GM12892 (cell line): Measurements from ENCODE around the gene TRIM9. TPM values are rescaled to one million over a fixed set of nuclear protein-coding genes. Genes with fewer than 3 reads are reported as not detected.

ENCODE experiments used
- DNase-seq: peaks from one replicate; pipeline ENCODE4 v3.0.0; 2011; ENCODE audit not compliant: insufficient read length
- FAIRE-seq: peaks from 2 replicates; lab custom pipeline; 2011; peaks lifted over from hg19 to GRCh38; lab: Jason Lieb, UNC
- POLR2A ChIP-seq: IDR thresholded peaks from 2 replicates; pipeline ENCODE4 v1.6.1; 2011; ENCODE audit warnings: low read depth, low read length, control low read depth
- POLR2AphosphoS5 ChIP-seq: IDR thresholded peaks from 2 replicates; pipeline ENCODE4 v1.6.1; 2011; ENCODE audit warnings: low read depth, low read length, control low read depth
- TAF1 ChIP-seq: IDR thresholded peaks from 2 replicates; pipeline ENCODE4 v1.6.1; 2011; ENCODE audit warnings: low read depth, mild to moderate bottlenecking, control low read depth, low read length, borderline replicate concordance
- polyA plus RNA-seq: library from polyadenylated mRNA; unstranded; fragments of >200 nt; gene quantifications from one replicate; pipeline ENCODE4 v1.2.1, GENCODE V29; 2012; ENCODE audit warnings: missing spikeins, inconsistent platforms; ENCODE audit not compliant: missing spikeins

Gene TRIM9
- polyA plus RNA-seq: 0.21 TPM

GRCh38 chr14:51094901-51095853, at the start of gene TRIM9:
TRIM9 (minus strand) TSS chr14:51095105; CDS start chr14:51094939, 166 bp downstream.
- TF ChIP-seq POLR2A (no peak), TAF1 (no peak), POLR2AphosphoS5 (no peak)
- FAIRE-seq (peak; percentile 94), DNase-seq (peak; percentile 96)

- no peak for DNase-seq
- FAIRE-seq: no peak
- TF ChIP-seq TAF1: no peak
- TF ChIP-seq POLR2AphosphoS5: no peak
- no peak for TF ChIP-seq POLR2A
Measured at GRCh38 chr14:51140856-51141255, 46.0 kb upstream of the TRIM9 start.

- FAIRE-seq (no peak), DNase-seq (no peak)
- TF ChIP-seq POLR2A (no peak), TAF1 (no peak), POLR2AphosphoS5 (no peak)
Measured at GRCh38 chr14:51140338-51140737, 45.4 kb upstream of the TRIM9 start.

- no peak for DNase-seq
- FAIRE-seq: no peak
- TF ChIP-seq POLR2A: no peak
- TF ChIP-seq POLR2AphosphoS5: no peak
- TF ChIP-seq TAF1: no peak
Measured at GRCh38 chr14:51139121-51139681, 44.3 kb upstream of the TRIM9 start.

- no peak for DNase-seq
- TF ChIP-seq POLR2A (no peak), TAF1 (no peak), POLR2AphosphoS5 (no peak)
- no peak for FAIRE-seq
Measured at GRCh38 chr14:51138404-51139103, 43.6 kb upstream of the TRIM9 start.

GRCh38 chr14:51131516-51131915, 36.6 kb upstream of the TRIM9 start:
- DNase-seq: no peak
- TF ChIP-seq TAF1 (no peak), POLR2AphosphoS5 (no peak), POLR2A (no peak)
- no peak for FAIRE-seq

GRCh38 chr14:51129130-51129529, 34.2 kb upstream of the TRIM9 start:
- FAIRE-seq (no peak), DNase-seq (no peak)
- TF ChIP-seq TAF1 (no peak), POLR2A (no peak), POLR2AphosphoS5 (no peak)

- FAIRE-seq: no peak
- TF ChIP-seq POLR2AphosphoS5 (no peak), POLR2A (no peak), TAF1 (no peak)
- DNase-seq: no peak
Measured at GRCh38 chr14:51124029-51124428, 29.1 kb upstream of the TRIM9 start.

GRCh38 chr14:51121096-51121495, 26.2 kb upstream of the TRIM9 start:
- no peak for DNase-seq
- no peak for FAIRE-seq
- no peak for TF ChIP-seq TAF1
- TF ChIP-seq POLR2A: no peak
- TF ChIP-seq POLR2AphosphoS5: no peak

- TF ChIP-seq TAF1: no peak
- no peak for TF ChIP-seq POLR2AphosphoS5
- no peak for TF ChIP-seq POLR2A
- FAIRE-seq (no peak), DNase-seq (no peak)
Measured at GRCh38 chr14:51119411-51120051, 24.6 kb upstream of the TRIM9 start.
